GM21526 (cell line): ENCODE results near the gene CYP4A22.
"Not testable (repeated sequence)": the region's sequence is repeated elsewhere in the genome, so short reads cannot be mapped to it uniquely, and the experiment has no call there.

Source experiments
- ATAC-seq: cut with Tn5 transposase; IDR thresholded peaks from one replicate; pipeline ENCODE4 v1.9.1; 2021; ENCODE audit warnings: moderate library complexity; ENCODE audit not compliant: unreplicated experiment, low FRiP score

The CYP4A22 gene

GRCh38 chr1:47137198-47137597 lies at the start of gene CYP4A22:
CYP4A22 (plus strand) TSS chr1:47137441; CDS start chr1:47137486, 45 bp downstream.
- ATAC-seq, result no peak

- ATAC-seq, result not testable (repeated sequence)
These were observed 47.9 kb upstream of the CYP4A22 start for GRCh38 chr1:47089356-47089755.

GRCh38 chr1:47091476-47091875 lies 45.8 kb upstream of the CYP4A22 start:
- ATAC-seq, result not testable (repeated sequence)

- no peak for ATAC-seq
These were observed 32.4 kb upstream of the CYP4A22 start for GRCh38 chr1:47104816-47105215.

- no peak for ATAC-seq
These were observed 30.4 kb upstream of the CYP4A22 start for GRCh38 chr1:47106792-47107191.

- not testable (repeated sequence) for ATAC-seq
These were observed 29.2 kb upstream of the CYP4A22 start for GRCh38 chr1:47107851-47108574.

GRCh38 chr1:47109482-47109881 lies 27.8 kb upstream of the CYP4A22 start:
- not testable (repeated sequence) for ATAC-seq

GRCh38 chr1:47113178-47113577 lies 24.1 kb upstream of the CYP4A22 start:
- no peak for ATAC-seq

GRCh38 chr1:47121039-47121438 lies 16.2 kb upstream of the CYP4A22 start:
- ATAC-seq, result not testable (repeated sequence)

GRCh38 chr1:47124834-47125233 lies 12.4 kb upstream of the CYP4A22 start:
- not testable (repeated sequence) for ATAC-seq

- not testable (repeated sequence) for ATAC-seq
These were observed 10.2 kb upstream of the CYP4A22 start for GRCh38 chr1:47126997-47127396.

GRCh38 chr1:47128221-47128620 lies 9.0 kb upstream of the CYP4A22 start:
- ATAC-seq, result no peak

GRCh38 chr1:47128854-47129253 lies 8.4 kb upstream of the CYP4A22 start:
- ATAC-seq, result not testable (repeated sequence)

- not testable (repeated sequence) for ATAC-seq
These were observed 7.6 kb upstream of the CYP4A22 start for GRCh38 chr1:47129489-47130230.

GRCh38 chr1:47132665-47133064 lies 4.6 kb upstream of the CYP4A22 start:
- not testable (repeated sequence) for ATAC-seq

- no peak for ATAC-seq
These were observed 829 bp downstream of the CYP4A22 start for GRCh38 chr1:47137925-47138615.

- ATAC-seq, result not testable (repeated sequence)
These were observed 3.1 kb downstream of the CYP4A22 start for GRCh38 chr1:47140358-47140757.

- ATAC-seq, result not testable (repeated sequence)
These were observed 6.4 kb downstream of the CYP4A22 start for GRCh38 chr1:47143654-47144053.

- not testable (repeated sequence) for ATAC-seq
These were observed 9.3 kb downstream of the CYP4A22 start for GRCh38 chr1:47146495-47146894.

- ATAC-seq, result no peak
These were observed 10.0 kb downstream of the CYP4A22 start for GRCh38 chr1:47147047-47147785.
